Nephron progenitor cell (in vitro differentiated cells): ENCODE measurements around the gene PRODH2.

Source experiments
- DNase-seq: peaks from one replicate; pipeline ENCODE4 v3.0.0; 2021
- H3K27ac Mint-ChIP-seq: 2 replicates; pipeline ENCODE4 v1.8.0; 2021; ENCODE audit warnings: mild to moderate bottlenecking, moderate library complexity, mixed read lengths
- H3K27me3 Mint-ChIP-seq: 2 replicates; pipeline ENCODE4 v1.8.0; 2021; ENCODE audit warnings: mild to moderate bottlenecking, low read depth, mixed read lengths; ENCODE audit not compliant: poor library complexity
- H3K36me3 Mint-ChIP-seq: 2 replicates; pipeline ENCODE4 v1.8.0; 2021; ENCODE audit warnings: low read depth, mixed read lengths
- H3K4me1 Mint-ChIP-seq: 2 replicates; pipeline ENCODE4 v1.8.0; 2021; ENCODE audit warnings: mixed read lengths
- H3K4me3 Mint-ChIP-seq: 2 replicates; pipeline ENCODE4 v1.8.0; 2021; ENCODE audit warnings: mild to moderate bottlenecking, moderate library complexity, mixed read lengths
- H3K9me3 Mint-ChIP-seq: 2 replicates; pipeline ENCODE4 v1.8.0; 2021; ENCODE audit warnings: mild to moderate bottlenecking, moderate library complexity, mixed read lengths
- CTCF ChIP-seq: fragments of 200-600 bp; sonication (generic); IDR thresholded peaks from 2 replicates; pipeline ENCODE4 v1.5.0; 2021; ENCODE audit warnings: antibody characterized with exemption

Gene PRODH2

DNA sequence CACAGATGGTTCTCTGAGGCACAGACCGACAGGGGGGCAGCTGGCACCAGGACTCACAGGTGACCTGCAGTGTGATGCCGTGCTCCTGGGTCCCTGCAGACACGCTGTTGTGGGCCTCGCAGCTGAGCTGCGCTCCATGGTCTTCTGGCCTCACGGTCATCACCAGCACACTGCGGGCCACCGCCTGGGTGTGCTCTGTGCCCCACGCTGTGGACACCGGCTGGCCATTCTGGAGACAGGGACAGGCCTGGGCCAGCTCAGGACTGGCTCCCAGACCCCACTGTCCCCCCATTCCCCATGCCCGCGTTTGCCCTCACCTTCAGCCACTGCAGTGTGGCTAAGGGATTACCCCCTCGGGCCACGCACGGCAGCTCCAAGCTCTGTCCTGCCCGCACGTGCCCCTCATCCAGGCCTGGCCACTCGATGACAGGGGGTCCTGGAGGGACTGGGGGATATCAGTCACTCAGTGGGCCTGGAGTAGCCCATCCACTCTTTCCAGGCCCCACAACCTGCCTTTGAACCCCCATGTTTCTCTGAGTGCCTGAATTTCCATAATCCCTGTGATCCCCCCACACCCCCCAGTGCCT is 36.4 kb upstream of the PRODH2 start:
- Mint-ChIP-seq H3K9me3 (peaks cover 5% of the 10 kb centered on the region), H3K4me3 (no peak overlapping the region), H3K27ac (no peak overlapping the region), H3K36me3 (no peaks in the 10 kb centered on the region), H3K4me1 (peaks cover 41% of the 10 kb centered on the region), H3K27me3 (peaks cover 89% of the 10 kb centered on the region)
- TF ChIP-seq CTCF, result no peak
- no peak for DNase-seq

DNA sequence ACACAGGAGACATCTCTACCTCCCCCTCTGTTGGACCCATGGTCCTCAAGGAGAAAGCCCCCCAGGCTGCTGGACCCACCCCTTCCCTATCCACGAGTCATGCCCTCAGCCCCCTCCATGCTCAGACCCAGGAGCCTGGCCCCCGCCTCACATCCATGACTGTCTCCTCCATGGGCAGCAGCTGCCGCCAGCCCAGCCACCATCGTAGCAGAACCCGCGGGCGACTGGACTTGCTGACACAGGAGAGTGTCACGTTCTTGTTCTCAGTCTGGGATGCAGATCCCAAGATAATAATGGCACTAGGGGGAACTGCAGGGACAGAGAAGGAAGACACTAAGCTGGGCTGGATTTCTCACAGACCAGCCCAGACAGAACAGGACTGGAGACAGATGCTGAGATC is 35.8 kb upstream of the PRODH2 start:
- Mint-ChIP-seq H3K9me3 (peaks cover 5% of the 10 kb centered on the region), H3K4me3 (no peak overlapping the region), H3K4me1 (peaks cover 40% of the 10 kb centered on the region), H3K36me3 (no peaks in the 10 kb centered on the region), H3K27me3 (peaks cover 92% of the 10 kb centered on the region), H3K27ac (no peak overlapping the region)
- TF ChIP-seq CTCF, result no peak
- no peak for DNase-seq

- H3K27ac Mint-ChIP-seq, result no peak overlapping the region
- TF ChIP-seq CTCF, result no peak
- no peak overlapping the region for H3K4me3 Mint-ChIP-seq
- DNase-seq, result no peak
- H3K36me3 Mint-ChIP-seq, result no peaks in the 10 kb centered on the region
- H3K4me1 Mint-ChIP-seq, result peaks cover 35% of the 10 kb centered on the region
- peaks cover 9% of the 10 kb centered on the region for H3K9me3 Mint-ChIP-seq
- H3K27me3 Mint-ChIP-seq, result peaks cover 96% of the 10 kb centered on the region
These were observed 35.3 kb upstream of the PRODH2 start for GRCh38 chr19:35847911-35848310.

DNA sequence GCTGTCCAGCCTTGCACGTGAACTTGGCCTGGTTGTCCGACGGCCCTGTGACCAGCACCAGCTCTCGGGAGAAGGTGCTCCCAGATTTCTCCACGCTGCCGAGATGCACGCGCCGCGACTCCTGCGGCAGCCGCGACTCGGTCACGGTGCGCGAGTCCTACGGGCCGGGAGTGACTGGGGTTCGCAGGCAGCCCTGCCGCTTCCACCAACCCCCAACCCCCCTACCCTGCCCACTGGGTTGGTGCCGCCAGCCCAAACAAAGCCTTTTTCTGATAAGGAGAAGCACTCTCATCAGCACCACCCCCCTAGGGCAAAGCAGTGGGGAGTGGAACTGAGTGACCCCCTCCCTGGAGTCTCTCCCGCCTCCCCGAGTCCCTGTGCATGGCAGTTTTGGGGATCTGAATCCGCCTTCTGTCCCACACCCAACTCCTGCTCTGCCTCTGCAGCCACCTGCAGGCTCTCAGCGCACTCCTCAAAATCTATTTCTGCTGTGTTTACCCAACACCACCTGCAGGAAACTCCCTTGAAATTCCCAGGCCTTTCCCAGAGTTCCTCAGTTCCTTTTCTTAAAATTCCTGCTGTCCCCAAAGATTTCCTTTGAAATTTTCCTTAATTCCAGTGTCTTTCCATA is 33.5 kb upstream of the PRODH2 start:
- Mint-ChIP-seq H3K27ac (no peak overlapping the region), H3K9me3 (peaks cover 18% of the 10 kb centered on the region), H3K36me3 (no peaks in the 10 kb centered on the region), H3K27me3 (peaks cover 96% of the 10 kb centered on the region), H3K4me3 (peak overlapping the region; percentile 64), H3K4me1 (peaks cover 21% of the 10 kb centered on the region)
- no peak for TF ChIP-seq CTCF
- DNase-seq, result no peak

- TF ChIP-seq CTCF, result no peak
- Mint-ChIP-seq H3K4me3 (peak overlapping the region; percentile 68), H3K36me3 (no peaks in the 10 kb centered on the region), H3K4me1 (peaks cover 21% of the 10 kb centered on the region), H3K9me3 (peaks cover 18% of the 10 kb centered on the region), H3K27me3 (peaks cover 96% of the 10 kb centered on the region), H3K27ac (no peak overlapping the region)
- DNase-seq, result peak; percentile 50
These were observed 32.8 kb upstream of the PRODH2 start for GRCh38 chr19:35845215-35846037.
